ENCODE data around the gene GNB4. TPM values are rescaled to one million over a fixed set of nuclear protein-coding genes. Genes with fewer than 3 reads are reported as not detected.

Gene GNB4
- polyA plus RNA-seq (38.7 and 42.8 TPM in 2 replicates), polyA minus RNA-seq (111 and 114 TPM in 2 replicates)

DNA sequence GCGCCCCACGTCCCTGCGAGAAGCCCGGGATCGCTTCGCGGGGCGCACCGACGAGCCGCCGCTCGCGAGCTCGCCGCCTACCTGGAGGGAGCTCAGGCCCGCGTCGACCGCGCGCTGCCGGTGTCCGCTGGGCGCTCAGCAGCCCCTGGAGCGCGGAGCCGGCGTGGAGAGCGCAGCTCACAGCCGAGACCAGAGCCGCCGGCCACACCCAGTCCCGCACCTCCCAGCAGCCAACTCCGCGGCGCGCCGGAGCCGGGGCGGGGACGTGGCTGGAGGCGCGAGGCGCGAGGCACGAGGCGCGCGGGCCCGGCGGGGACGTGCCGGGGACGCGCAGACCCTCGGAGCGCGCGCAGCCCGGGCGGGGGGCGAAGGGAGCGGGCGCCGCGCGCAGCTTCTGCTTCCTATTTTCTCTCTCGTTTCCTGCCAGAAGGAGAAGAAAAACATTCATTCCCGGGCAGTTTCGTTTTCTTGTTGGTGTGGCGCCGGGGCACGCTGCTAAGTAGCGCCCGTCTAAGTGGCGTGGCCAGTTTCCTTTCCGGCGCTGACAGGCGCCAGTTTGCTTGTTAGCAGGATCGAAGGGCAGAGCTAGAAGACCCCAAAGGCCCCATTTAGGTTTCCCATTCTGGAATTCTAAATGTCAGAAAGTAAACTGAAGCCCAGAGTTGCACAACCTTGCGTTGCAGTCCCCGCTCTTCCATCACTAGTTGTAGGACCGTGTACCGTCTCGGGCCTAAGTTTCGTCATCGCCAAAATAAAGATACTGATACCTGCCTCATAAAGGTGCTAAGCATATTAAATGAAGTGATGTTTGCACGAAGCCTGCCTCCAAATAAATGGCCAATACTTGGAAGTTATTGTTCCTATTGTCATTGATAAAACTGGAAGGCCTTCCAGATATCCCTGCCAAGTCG lies at the start of gene GNB4:
Gene GNB4 (minus strand): TSS at position 206 of the 911 bp plus-strand sequence. CDS start 25,270 bp downstream, outside the sequence.
- Histone ChIP-seq H3K27ac (ENCODE audit: low read length) (peak within 1 kb of the TSS; percentile 96), H3K27me3 (ENCODE audit: insufficient read depth, low read depth, low read length) (no peaks in the 10 kb centered on the region), H4K20me1 (ENCODE audit: insufficient read depth) (no peaks in the 10 kb centered on the region), H3K9ac (ENCODE audit: low read length) (peak within 1 kb of the TSS; percentile 90), H3K36me3 (ENCODE audit: insufficient read depth, low read length) (no peaks in the 10 kb centered on the region), H3F3A (ENCODE audit: insufficient read depth, low read length, poor library complexity, severe bottlenecking) (peaks cover 6% of the 10 kb centered on the region), H3K4me2 (ENCODE audit: low read length) (peak within 1 kb of the TSS; percentile 77), H3K79me2 (replicated peaks; ENCODE audit: insufficient read depth, low read length) (peaks cover 4% of the 10 kb centered on the region), H3K4me3 (ENCODE audit: low read length) (peak within 1 kb of the TSS; percentile 80), H3K9me3 (ENCODE audit: low read length) (no peaks in the 10 kb centered on the region), H3K9me2 (ENCODE audit: insufficient read depth, low read length) (no peaks in the 10 kb centered on the region), H2AFZ (ENCODE audit: low read depth, low read length) (peak within 1 kb of the TSS; percentile 85)
- no peak for TF ChIP-seq EZH2 (IDR thresholded peaks at IDR 0.05; ENCODE audit: borderline replicate concordance, insufficient read depth, low read length, poor library complexity, severe bottlenecking)
- TF ChIP-seq SMC3 (conservative IDR thresholded peaks at IDR 0.05; ENCODE audit: poor library complexity), result no peak
- TF ChIP-seq, protein P1, sequence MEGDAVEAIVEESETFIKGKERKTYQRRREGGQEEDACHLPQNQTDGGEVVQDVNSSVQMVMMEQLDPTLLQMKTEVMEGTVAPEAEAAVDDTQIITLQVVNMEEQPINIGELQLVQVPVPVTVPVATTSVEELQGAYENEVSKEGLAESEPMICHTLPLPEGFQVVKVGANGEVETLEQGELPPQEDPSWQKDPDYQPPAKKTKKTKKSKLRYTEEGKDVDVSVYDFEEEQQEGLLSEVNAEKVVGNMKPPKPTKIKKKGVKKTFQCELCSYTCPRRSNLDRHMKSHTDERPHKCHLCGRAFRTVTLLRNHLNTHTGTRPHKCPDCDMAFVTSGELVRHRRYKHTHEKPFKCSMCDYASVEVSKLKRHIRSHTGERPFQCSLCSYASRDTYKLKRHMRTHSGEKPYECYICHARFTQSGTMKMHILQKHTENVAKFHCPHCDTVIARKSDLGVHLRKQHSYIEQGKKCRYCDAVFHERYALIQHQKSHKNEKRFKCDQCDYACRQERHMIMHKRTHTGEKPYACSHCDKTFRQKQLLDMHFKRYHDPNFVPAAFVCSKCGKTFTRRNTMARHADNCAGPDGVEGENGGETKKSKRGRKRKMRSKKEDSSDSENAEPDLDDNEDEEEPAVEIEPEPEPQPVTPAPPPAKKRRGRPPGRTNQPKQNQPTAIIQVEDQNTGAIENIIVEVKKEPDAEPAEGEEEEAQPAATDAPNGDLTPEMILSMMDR (IDR thresholded peaks at IDR 0.05; ENCODE audit: poor library complexity, severe bottlenecking), result no peak
- TF ChIP-seq RAD21 (conservative IDR thresholded peaks at IDR 0.05), result peak; percentile 20
- peak; percentile 69 for TF ChIP-seq MXI1 (conservative IDR thresholded peaks at IDR 0.05; ENCODE audit: poor library complexity, severe bottlenecking)
- TF ChIP-seq POLR2AphosphoS5 (IDR thresholded peaks at IDR 0.05), result peak; percentile 66
- TF ChIP-seq, protein P2, sequence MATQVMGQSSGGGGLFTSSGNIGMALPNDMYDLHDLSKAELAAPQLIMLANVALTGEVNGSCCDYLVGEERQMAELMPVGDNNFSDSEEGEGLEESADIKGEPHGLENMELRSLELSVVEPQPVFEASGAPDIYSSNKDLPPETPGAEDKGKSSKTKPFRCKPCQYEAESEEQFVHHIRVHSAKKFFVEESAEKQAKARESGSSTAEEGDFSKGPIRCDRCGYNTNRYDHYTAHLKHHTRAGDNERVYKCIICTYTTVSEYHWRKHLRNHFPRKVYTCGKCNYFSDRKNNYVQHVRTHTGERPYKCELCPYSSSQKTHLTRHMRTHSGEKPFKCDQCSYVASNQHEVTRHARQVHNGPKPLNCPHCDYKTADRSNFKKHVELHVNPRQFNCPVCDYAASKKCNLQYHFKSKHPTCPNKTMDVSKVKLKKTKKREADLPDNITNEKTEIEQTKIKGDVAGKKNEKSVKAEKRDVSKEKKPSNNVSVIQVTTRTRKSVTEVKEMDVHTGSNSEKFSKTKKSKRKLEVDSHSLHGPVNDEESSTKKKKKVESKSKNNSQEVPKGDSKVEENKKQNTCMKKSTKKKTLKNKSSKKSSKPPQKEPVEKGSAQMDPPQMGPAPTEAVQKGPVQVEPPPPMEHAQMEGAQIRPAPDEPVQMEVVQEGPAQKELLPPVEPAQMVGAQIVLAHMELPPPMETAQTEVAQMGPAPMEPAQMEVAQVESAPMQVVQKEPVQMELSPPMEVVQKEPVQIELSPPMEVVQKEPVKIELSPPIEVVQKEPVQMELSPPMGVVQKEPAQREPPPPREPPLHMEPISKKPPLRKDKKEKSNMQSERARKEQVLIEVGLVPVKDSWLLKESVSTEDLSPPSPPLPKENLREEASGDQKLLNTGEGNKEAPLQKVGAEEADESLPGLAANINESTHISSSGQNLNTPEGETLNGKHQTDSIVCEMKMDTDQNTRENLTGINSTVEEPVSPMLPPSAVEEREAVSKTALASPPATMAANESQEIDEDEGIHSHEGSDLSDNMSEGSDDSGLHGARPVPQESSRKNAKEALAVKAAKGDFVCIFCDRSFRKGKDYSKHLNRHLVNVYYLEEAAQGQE (IDR thresholded peaks at IDR 0.05; ENCODE audit: borderline replicate concordance), result peak; percentile 45
- TF ChIP-seq TAF1 (IDR thresholded peaks at IDR 0.05; ENCODE audit: low read depth), result peak; percentile 11
- TF ChIP-seq EP300 (conservative IDR thresholded peaks at IDR 0.05; ENCODE audit: poor library complexity, severe bottlenecking), result peak; percentile 15

DNA sequence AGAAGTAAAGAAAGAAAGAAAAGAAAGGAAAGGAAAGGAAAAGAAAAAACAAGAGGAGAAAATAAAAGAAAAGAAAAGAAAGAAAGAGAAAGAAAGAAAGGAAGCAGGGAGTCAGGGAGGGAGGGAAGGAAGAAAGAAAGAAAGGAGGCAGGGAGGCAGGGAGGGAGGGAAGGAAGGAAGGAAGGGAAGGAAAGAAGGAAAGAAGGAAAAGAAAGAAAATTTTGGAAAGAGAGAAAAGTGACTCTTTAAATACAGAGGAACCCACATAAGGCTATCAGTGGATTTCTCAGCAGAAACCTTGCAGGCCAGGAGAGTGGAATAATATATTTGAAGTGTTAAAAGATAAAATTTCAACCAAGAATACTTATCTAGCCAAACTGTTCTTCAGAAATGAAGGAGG lies 44.2 kb upstream of the GNB4 start:
- Histone ChIP-seq H3K79me2 (replicated peaks; ENCODE audit: insufficient read depth, low read length) (no peaks in the 10 kb centered on the region), H3K27me3 (ENCODE audit: insufficient read depth, low read depth, low read length) (no peaks in the 10 kb centered on the region), H3K27ac (ENCODE audit: low read length) (no peak overlapping the region), H3F3A (ENCODE audit: insufficient read depth, low read length, poor library complexity, severe bottlenecking) (no peaks in the 10 kb centered on the region), H3K9me2 (ENCODE audit: insufficient read depth, low read length) (no peaks in the 10 kb centered on the region), H3K36me3 (ENCODE audit: insufficient read depth, low read length) (no peaks in the 10 kb centered on the region), H4K20me1 (ENCODE audit: insufficient read depth) (no peaks in the 10 kb centered on the region), H3K4me2 (ENCODE audit: low read length) (no peak overlapping the region), H3K9me3 (ENCODE audit: low read length) (peaks cover 13% of the 10 kb centered on the region), H2AFZ (ENCODE audit: low read depth, low read length) (no peak overlapping the region), H3K4me3 (ENCODE audit: low read length) (no peak overlapping the region), H3K9ac (ENCODE audit: low read length) (no peak overlapping the region)
- TF ChIP-seq POLR2AphosphoS5 (IDR thresholded peaks at IDR 0.05) (no peak), TAF1 (IDR thresholded peaks at IDR 0.05; ENCODE audit: low read depth) (no peak), EP300 (conservative IDR thresholded peaks at IDR 0.05; ENCODE audit: poor library complexity, severe bottlenecking) (no peak), EZH2 (IDR thresholded peaks at IDR 0.05; ENCODE audit: borderline replicate concordance, insufficient read depth, low read length, poor library complexity, severe bottlenecking) (no peak), SMC3 (conservative IDR thresholded peaks at IDR 0.05; ENCODE audit: poor library complexity) (no peak), RAD21 (conservative IDR thresholded peaks at IDR 0.05) (no peak), MXI1 (conservative IDR thresholded peaks at IDR 0.05; ENCODE audit: poor library complexity, severe bottlenecking) (no peak)
- TF ChIP-seq, protein P2 (IDR thresholded peaks at IDR 0.05; ENCODE audit: borderline replicate concordance), result no peak
- TF ChIP-seq, protein P1 (IDR thresholded peaks at IDR 0.05; ENCODE audit: poor library complexity, severe bottlenecking), result no peak
